ENCODE data around the gene DCTN3.

The DCTN3 gene

GRCh38 chr9:34573599-34574325 is 46.5 kb downstream of the DCTN3 start:
- DNase-seq: no peak

- no peak for DNase-seq
Observed at GRCh38 chr9:34572628-34573027, 47.7 kb downstream of the DCTN3 start.

- no peak for DNase-seq
Observed at GRCh38 chr9:34572092-34572491, 48.2 kb downstream of the DCTN3 start.

GRCh38 chr9:34571481-34571810 is 48.8 kb downstream of the DCTN3 start:
- no peak for DNase-seq

GRCh38 chr9:34570809-34571480 is 49.4 kb downstream of the DCTN3 start:
- DNase-seq: no peak

- DNase-seq: no peak
Observed at GRCh38 chr9:34570376-34570775, 49.9 kb downstream of the DCTN3 start.

GRCh38 chr9:34568774-34569173 is 51.5 kb downstream of the DCTN3 start:
- no peak for DNase-seq

- DNase-seq: no peak
Observed at GRCh38 chr9:34568133-34568532, 52.2 kb downstream of the DCTN3 start.

- no peak for DNase-seq
Observed at GRCh38 chr9:34566972-34567371, 53.3 kb downstream of the DCTN3 start.

- no peak for DNase-seq
Observed at GRCh38 chr9:34566322-34566721, 54.0 kb downstream of the DCTN3 start.

GRCh38 chr9:34565856-34566255 is 54.4 kb downstream of the DCTN3 start:
- DNase-seq: no peak

GRCh38 chr9:34564617-34565016 is 55.7 kb downstream of the DCTN3 start:
- DNase-seq: no peak
